Transverse colon (tissue), 4 donors: ENCODE results near the gene KIF5B.

Source experiments
- POLR2A ChIP-seq: fragments of 450-650 bp; IDR thresholded peaks from one replicate; pipeline ENCODE4 v1.6.1; 2016; ENCODE audit warnings: antibody characterized with exemption, mild to moderate bottlenecking, moderate library complexity
- POLR2AphosphoS5 ChIP-seq, 3 donors: sonication (generic); formaldehyde crosslinking; IDR thresholded peaks; one replicate each; pipeline ENCODE4 v1.6.1; 2016; ENCODE audit warnings: antibody characterized with exemption in 3 of 3
- TF ChIP-seq, protein P1 (sequence below), 5 experiments: fragments of 200-600 bp in 3 of 5; fragments of 450-650 bp in 2 of 5; sonication (generic) in 3 of 5; IDR thresholded peaks; 1 replicate in 2 of 5; 2 replicates in 3 of 5; pipeline ENCODE4 v1.5.1; 2016 to 2017; ENCODE audit warnings: antibody characterized with exemption in 5 of 5, inconsistent platforms in 3 of 5, mild to moderate bottlenecking in 2 of 5, moderate library complexity in 1 of 5

DNA sequence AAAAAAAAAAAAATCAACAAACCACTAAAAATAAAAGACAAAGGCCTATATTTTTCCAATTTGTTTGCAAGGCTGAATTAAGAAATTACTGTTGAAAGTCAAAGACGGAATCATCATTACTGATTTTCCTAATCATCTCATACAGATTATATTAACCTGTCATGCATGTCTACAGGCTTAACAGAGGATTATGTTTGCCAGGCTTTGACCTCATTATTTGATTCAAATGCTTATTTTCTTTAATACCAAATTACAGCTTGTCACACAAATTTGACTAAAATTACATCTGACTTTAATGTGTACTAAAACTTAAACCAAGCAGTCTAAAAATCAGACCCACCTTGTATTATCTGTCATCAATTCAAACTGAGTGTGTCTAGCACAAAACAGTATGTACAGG, 21.2 kb downstream of the KIF5B start:
- TF ChIP-seq POLR2A: no peak
- TF ChIP-seq, protein P1, sequence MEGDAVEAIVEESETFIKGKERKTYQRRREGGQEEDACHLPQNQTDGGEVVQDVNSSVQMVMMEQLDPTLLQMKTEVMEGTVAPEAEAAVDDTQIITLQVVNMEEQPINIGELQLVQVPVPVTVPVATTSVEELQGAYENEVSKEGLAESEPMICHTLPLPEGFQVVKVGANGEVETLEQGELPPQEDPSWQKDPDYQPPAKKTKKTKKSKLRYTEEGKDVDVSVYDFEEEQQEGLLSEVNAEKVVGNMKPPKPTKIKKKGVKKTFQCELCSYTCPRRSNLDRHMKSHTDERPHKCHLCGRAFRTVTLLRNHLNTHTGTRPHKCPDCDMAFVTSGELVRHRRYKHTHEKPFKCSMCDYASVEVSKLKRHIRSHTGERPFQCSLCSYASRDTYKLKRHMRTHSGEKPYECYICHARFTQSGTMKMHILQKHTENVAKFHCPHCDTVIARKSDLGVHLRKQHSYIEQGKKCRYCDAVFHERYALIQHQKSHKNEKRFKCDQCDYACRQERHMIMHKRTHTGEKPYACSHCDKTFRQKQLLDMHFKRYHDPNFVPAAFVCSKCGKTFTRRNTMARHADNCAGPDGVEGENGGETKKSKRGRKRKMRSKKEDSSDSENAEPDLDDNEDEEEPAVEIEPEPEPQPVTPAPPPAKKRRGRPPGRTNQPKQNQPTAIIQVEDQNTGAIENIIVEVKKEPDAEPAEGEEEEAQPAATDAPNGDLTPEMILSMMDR (IDR thresholded peaks at IDR 0.05): no peak
- TF ChIP-seq POLR2AphosphoS5 (IDR thresholded peaks at IDR 0.05): no peak
